IPS-15b (cell line): ENCODE data around the gene STMN3.
A peak's percentile ranks its signal among the peaks of the same experiment; 100 is the strongest.

Experiments
- H3K27me3 ChIP-seq: one replicate; pipeline ENCODE4 v1.6.1; 2013; ENCODE audit warnings: low read length; ENCODE audit not compliant: control insufficient read depth, insufficient read depth
- H3K36me3 ChIP-seq: one replicate; pipeline ENCODE4 v1.6.1; 2013; ENCODE audit warnings: low read length; ENCODE audit not compliant: control insufficient read depth, insufficient read depth
- H3K4me1 ChIP-seq: one replicate; pipeline ENCODE4 v1.6.1; 2013; ENCODE audit warnings: mild to moderate bottlenecking, low read length; ENCODE audit not compliant: control insufficient read depth, insufficient read depth
- H3K4me3 ChIP-seq: one replicate; pipeline ENCODE4 v1.5.1; 2013; ENCODE audit warnings: low read depth, low read length
- H3K9ac ChIP-seq: one replicate; pipeline ENCODE4 v1.6.1; 2013; ENCODE audit warnings: low read depth, mild to moderate bottlenecking, low read length
- H3K9me3 ChIP-seq: one replicate; pipeline ENCODE4 v1.6.1; 2013; ENCODE audit warnings: mild to moderate bottlenecking, low read length; ENCODE audit not compliant: control insufficient read depth, insufficient read depth

The STMN3 gene

DNA sequence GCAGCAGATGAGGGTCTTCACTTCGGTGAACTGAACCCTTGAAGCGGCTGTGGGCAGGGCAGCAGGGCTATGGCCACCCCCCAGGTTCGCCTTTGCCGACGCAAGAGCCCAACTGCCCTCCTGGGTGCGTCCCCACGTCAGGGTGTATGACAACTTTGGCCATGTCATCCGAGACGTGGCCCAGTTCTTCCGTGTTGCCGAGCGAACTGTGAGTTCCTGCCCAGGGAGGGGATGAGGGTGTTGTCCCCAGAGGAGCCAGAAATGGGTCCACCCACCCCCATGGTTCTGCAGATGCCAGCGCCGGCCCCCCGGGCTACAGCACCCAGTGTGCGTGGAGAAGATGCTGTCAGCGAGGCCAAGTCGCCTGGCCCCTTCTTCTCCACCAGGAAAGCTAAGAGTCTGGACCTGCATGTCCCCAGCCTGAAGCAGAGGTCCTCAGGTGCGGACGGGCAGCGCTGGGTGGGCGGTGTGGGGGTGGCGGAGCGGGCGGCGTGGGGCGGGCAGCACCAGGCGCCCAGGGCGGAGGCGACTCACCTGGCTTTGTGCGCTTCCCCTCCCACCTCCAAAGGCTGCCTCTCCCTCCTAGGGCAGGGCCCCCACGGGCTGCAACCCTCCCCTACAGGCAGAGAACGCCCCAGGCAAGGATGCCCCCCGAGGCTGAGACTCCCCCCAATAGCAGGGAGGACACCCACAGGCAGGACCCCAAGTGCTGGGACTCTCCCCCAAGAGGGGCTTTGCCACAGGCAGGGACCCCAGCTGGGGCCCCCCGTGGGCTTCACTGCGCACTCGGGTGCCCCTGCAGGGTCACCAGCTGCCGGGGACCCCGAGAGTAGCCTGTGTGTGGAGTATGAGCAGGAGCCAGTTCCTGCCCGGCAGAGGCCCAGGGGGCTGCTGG is 37.0 kb upstream of the STMN3 start:
- Histone ChIP-seq H3K4me1 (no peaks in the 10 kb centered on the region), H3K27me3 (no peaks in the 10 kb centered on the region), H3K9me3 (no peaks in the 10 kb centered on the region), H3K4me3 (no peak overlapping the region), H3K36me3 (peaks cover 29% of the 10 kb centered on the region), H3K9ac (no peak overlapping the region)

DNA sequence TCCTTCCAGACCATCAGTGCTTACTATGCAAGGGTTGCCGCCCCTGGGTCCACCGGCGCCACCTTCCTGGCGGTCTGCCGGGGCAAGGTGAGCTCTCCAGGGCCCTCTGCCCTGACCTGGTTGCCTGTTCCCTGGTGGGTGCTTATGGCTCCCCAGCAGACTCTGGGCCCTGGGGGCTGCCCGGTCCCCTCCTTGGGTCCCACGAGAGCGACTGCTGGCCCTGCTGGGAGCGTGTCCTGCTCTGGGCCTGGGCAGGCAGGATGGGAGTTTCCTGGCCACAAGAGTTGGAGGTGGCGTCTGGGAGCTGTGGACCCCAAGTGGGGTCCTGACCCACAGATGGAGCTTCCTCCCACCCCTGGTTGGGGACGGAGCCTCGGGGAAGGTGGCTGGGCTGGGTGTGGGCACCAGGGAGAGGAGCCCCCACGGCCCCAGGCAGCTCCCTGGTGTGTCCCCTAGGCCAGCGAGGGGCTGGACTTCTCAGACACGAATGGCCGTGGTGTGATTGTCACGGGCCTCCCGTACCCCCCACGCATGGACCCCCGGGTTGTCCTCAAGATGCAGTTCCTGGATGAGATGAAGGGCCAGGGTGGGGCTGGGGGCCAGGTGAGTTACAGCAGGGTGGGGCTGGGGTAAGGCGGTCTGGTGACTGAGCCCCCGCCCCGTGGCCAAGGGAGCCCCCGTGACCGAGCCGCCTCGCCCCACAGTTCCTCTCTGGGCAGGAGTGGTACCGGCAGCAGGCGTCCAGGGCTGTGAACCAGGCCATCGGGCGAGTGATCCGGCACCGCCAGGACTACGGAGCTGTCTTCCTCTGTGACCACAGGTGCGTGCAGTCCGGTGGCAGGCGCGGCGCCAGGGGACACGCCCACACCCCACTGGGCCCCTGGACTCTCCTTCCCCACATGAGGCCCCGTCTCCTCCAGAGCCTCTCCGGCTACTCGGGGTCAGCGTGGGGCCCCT is 36.1 kb upstream of the STMN3 start:
- H3K36me3 ChIP-seq = peaks cover 28% of the 10 kb centered on the region
- no peak overlapping the region for H3K4me3 ChIP-seq
- no peaks in the 10 kb centered on the region for H3K4me1 ChIP-seq

DNA sequence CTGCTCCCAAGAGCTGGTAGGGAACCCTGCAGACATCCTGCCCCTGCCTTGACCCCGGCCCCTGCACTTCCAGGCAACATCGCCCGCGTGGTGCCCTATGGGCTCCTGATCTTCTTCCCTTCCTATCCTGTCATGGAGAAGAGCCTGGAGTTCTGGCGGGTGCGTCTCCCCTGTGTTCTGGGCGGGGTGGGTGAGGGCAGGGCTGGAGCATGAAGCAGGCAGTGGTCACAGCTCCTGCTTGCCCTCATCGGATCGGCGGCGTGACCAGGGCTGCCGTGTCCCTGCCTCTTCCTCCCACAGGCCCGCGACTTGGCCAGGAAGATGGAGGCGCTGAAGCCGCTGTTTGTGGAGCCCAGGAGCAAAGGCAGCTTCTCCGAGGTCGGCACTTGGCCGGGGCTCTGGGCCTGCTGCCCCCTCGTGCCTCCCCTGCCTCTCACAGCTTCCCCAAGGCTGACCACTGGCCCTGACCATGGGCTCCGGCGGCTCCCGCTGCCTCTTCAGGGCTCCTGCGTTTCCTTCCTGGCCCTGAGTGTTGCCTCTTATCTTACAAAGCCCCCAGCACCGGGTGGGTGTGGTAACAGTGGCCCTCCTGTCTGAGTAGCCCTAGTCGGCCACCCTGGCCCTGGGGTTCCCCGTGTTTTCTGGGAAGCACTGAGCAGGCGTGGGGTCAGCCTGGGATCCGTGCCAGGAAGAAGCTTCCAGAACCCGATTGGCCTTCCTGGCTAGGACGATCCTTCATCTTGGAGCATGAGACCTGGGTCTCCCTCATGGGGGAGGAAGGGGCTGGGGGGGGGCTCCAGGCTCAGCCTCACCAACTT is 35.2 kb upstream of the STMN3 start:
- H3K36me3 ChIP-seq = peaks cover 25% of the 10 kb centered on the region
- H3K4me1 ChIP-seq = no peaks in the 10 kb centered on the region
- no peaks in the 10 kb centered on the region for H3K9me3 ChIP-seq
- H3K4me3 ChIP-seq = no peak overlapping the region
- H3K27me3 ChIP-seq = no peaks in the 10 kb centered on the region
- no peak overlapping the region for H3K9ac ChIP-seq

More for the DNA sequence above, 36.1 kb upstream of the STMN3 start:
- no peaks in the 10 kb centered on the region for H3K9me3 ChIP-seq
- H3K9ac ChIP-seq = no peak overlapping the region
- H3K27me3 ChIP-seq = no peaks in the 10 kb centered on the region

DNA sequence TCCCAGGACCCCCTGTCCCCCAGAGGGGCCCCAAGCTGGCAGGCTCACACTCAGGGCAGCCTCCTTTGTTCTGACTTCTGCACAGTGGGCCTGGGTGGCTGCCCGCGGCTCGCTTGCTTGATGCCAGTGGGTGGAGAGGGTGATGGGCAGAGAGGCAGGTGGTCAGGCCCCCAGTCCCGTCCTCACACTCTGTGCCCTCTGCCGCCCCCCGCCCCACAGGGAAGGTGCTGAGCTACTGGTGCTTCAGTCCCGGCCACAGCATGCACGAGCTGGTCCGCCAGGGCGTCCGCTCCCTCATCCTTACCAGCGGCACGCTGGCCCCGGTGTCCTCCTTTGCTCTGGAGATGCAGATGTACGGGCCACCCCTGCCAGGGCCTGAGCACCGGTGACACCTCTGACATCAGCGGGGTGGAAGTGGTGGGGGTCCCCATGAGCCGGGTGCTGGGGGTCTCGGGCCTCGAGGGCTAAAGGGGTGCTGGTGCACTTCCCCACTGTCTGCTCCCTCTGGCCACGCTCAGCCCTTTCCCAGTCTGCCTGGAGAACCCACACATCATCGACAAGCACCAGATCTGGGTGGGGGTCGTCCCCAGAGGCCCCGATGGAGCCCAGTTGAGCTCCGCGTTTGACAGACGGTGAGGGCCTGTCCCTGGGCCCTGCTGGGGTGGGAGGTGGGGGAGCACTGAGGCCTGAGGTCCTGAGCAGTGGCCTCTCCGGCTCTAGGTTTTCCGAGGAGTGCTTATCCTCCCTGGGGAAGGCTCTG is 34.4 kb upstream of the STMN3 start:
- Histone ChIP-seq H3K4me3 (no peak overlapping the region), H3K9me3 (no peaks in the 10 kb centered on the region), H3K27me3 (no peaks in the 10 kb centered on the region), H3K36me3 (peaks cover 22% of the 10 kb centered on the region), H3K4me1 (no peaks in the 10 kb centered on the region), H3K9ac (no peak overlapping the region)

DNA sequence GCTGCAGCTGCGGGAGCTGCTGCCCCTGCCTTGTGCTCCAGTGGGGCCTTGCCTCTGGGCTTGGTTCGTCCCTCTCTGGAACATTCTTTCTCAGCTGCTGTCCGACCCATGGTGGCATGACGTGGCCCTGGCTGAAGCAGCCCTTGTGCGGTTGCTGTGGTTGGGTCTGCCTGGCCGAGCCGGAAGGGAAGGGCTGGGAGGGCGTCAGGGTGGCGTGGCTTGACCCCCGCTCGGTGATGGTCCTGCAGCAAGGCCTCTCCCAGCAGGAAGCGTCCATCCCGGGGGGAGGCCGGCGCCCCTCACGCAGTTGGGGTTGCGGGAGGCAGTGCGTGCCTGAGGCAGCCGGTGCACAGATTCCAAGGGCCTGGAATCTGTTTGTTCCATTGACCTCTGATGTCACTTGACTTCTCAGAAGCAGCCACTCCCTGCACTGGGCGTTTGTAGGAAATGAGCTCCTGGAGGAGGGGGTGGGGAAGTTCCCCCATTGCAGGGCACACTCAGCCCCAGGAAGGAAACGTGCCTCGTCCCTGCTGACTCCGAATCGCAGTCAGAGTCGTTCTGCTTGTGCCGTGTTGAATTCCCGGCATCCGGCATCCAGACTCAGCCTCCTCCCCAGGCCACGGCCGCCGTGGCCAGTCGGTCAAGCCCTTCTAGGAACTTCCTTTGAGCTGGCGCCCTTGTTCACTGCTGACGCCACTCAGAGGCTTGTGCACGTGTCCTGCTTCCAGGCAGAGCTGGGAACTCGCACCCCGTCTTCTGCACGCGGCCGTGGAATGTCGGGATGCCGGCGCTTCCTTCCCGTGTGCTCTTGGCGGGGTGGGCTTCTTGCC is 33.5 kb upstream of the STMN3 start:
- Histone ChIP-seq H3K27me3 (no peaks in the 10 kb centered on the region), H3K36me3 (peaks cover 24% of the 10 kb centered on the region), H3K4me1 (no peaks in the 10 kb centered on the region), H3K4me3 (no peak overlapping the region), H3K9ac (peak overlapping the region; percentile 47), H3K9me3 (no peaks in the 10 kb centered on the region)

DNA sequence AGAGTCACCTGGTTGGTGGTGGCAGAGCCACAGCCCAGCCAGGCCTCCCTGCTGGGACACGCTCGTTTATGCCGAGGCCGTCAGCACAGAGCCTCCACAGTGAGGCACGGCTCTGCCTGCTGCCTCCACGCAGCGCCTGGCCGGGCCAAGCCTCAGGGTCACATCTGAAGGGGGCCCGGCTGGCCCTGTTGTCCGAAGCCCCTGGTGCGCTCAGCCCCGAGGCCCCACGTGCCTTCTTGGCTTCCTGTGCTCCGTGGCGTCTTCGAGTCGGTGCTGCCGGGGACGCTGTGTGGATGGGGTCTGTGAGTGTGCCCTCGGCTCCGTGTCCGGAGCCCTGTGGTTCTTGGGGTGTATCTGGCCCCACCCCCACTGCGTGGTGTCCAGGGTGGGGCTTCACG is 32.9 kb upstream of the STMN3 start:
- H3K9ac ChIP-seq = peak overlapping the region; percentile 47
- no peak overlapping the region for H3K4me3 ChIP-seq
- H3K27me3 ChIP-seq = no peaks in the 10 kb centered on the region
- no peaks in the 10 kb centered on the region for H3K9me3 ChIP-seq
- no peaks in the 10 kb centered on the region for H3K4me1 ChIP-seq
- H3K36me3 ChIP-seq = peaks cover 19% of the 10 kb centered on the region

DNA sequence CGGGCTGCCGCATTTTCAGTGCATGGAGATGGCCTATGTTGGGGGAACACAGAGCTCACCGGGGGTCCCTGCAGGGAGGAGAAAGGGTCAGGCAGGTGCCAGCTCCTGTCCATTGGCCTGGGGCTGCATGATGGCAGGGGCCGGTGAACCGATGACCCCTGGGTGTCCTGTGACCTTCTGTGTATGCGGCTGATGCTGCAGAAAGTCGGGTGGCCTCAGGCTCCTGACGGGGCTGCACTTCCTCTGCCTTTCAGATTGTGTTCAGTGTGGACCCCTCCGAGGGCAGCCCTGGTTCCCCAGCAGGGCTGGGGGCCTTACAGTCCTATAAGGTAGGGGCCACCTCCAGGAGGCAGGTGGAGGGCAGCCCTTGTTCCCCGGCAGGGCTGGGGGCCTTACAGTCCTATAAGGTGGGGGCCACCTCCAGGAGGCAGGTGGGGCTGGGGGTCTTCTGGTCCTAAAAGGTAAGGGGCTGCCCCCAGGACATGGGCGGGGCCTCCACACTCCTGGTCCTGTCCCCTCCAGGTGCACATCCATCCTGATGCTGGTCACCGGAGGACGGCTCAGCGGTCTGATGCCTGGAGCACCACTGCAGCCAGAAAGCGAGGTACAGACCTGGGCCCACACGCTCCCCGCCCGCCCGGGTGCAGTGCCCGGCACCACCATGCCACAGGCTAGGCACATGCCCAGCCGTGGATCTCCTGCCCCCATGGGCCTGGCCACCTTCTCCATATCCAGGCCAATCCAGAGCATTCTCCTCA is 32.2 kb upstream of the STMN3 start:
- Histone ChIP-seq H3K4me1 (no peaks in the 10 kb centered on the region), H3K36me3 (peaks cover 18% of the 10 kb centered on the region), H3K4me3 (no peak overlapping the region), H3K9me3 (no peaks in the 10 kb centered on the region), H3K9ac (no peak overlapping the region), H3K27me3 (no peaks in the 10 kb centered on the region)

DNA sequence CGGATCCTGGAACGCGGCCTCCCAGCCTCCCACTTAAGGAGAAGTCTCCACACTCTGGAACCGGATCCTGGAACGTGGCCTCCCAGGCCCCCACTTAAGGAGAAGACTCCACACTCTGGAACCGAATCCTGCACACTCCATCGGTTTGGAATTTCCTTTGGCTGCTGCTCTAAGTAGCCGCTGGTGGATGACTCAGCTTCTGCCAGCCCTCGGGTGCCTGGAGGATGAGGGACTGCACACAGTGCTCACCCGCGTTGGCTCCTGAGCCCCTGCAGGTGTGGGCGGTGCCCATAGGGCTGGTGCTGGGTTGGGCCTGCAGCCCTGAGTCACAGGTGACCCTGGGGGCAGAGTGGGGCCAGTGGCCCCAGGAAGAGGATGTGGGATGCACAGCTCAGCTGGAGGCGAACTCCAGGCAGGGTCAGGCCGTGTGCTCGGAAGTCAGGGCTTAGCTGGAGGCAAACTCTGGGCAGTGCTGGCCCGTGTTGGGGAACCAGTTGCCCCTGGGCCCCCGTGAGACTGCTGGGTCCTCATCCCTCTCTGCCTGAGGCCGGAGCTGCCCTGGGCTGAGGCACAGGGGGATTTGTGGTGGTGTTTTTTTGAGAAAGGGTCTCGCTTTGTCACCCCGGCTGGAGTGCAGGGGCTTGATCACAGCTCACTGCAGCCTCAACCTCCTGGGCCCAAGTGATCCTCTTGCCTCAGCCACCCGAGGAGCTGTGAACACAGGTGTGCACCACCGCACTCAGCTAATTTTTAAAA is 29.3 kb upstream of the STMN3 start:
- peaks cover 23% of the 10 kb centered on the region for H3K36me3 ChIP-seq
- H3K4me3 ChIP-seq = no peak overlapping the region
- H3K9ac ChIP-seq = no peak overlapping the region
- H3K4me1 ChIP-seq = no peaks in the 10 kb centered on the region
- no peaks in the 10 kb centered on the region for H3K27me3 ChIP-seq
- H3K9me3 ChIP-seq = no peaks in the 10 kb centered on the region

DNA sequence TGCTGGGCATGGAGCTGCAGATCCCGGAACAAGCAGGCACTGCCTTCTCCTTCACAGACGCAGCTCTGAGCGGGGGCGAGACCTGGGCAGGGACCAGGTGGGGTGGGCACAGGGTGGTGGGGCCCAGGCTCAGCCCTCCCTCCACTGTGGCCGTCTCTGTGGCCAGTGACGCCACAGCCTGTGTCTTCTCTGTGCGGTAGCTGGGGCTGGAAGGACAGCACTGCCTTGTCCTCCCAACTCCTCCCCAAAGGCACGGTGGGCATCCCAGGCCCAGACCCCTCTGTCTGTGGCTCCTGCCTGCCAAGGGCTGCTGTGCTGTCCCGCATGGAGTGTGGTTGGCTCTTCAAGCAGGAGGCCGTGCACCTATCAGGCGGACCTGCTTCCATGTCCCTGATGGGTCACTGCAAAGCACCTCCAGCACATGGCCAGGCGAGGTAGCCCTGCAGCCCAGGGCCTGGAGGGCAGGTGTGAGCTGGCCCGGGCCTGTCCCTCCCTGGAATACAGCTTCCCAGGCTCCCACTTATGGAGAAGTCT is 28.5 kb upstream of the STMN3 start:
- no peak overlapping the region for H3K4me3 ChIP-seq
- no peaks in the 10 kb centered on the region for H3K4me1 ChIP-seq
- H3K27me3 ChIP-seq = no peaks in the 10 kb centered on the region
- peaks cover 25% of the 10 kb centered on the region for H3K36me3 ChIP-seq
- H3K9ac ChIP-seq = no peak overlapping the region
- H3K9me3 ChIP-seq = no peaks in the 10 kb centered on the region
